HepG2 (cell line): ENCODE measurements around the gene NAALADL1. TPM values are rescaled to one million over a fixed set of nuclear protein-coding genes. Genes with fewer than 3 reads are reported as not detected.

Experiments
- CENPX ChIP-seq: sonication (generic); formaldehyde crosslinking; IDR thresholded peaks from 2 replicates; pipeline ENCODE4 v1.9.0; 2021; ENCODE audit warnings: mild to moderate bottlenecking, missing genetic modification reagents, moderate library complexity
- EEA1 ChIP-seq: sonication (generic); formaldehyde crosslinking; IDR thresholded peaks from 2 replicates; pipeline ENCODE4 v1.5.1; 2020; ENCODE audit warnings: mild to moderate bottlenecking, missing genetic modification reagents, borderline replicate concordance
- FOXJ3 ChIP-seq: sonication (generic); formaldehyde crosslinking; IDR thresholded peaks from 2 replicates; pipeline ENCODE4 v1.4.0; 2020; ENCODE audit warnings: missing genetic modification reagents, mild to moderate bottlenecking, borderline replicate concordance
- NFYB ChIP-seq: sonication (generic); formaldehyde crosslinking; IDR thresholded peaks from 2 replicates; pipeline ENCODE4 v1.4.0; 2020; ENCODE audit warnings: missing genetic modification reagents
- POGZ ChIP-seq: sonication (generic); formaldehyde crosslinking; IDR thresholded peaks from 2 replicates; pipeline ENCODE4 v1.4.0; 2020; ENCODE audit warnings: mild to moderate bottlenecking, missing genetic modification reagents
- SETDB1 ChIP-seq: sonication (generic); formaldehyde crosslinking; IDR thresholded peaks from 2 replicates; pipeline ENCODE4 v1.5.1; 2020; ENCODE audit warnings: missing genetic modification reagents, mild to moderate bottlenecking, borderline replicate concordance
- TBX2 ChIP-seq: sonication (generic); formaldehyde crosslinking; IDR thresholded peaks from 2 replicates; pipeline ENCODE4 v1.5.0; 2020; ENCODE audit warnings: missing genetic modification reagents, mild to moderate bottlenecking, borderline replicate concordance
- XRCC5 ChIP-seq: fragments of 200-400 bp; formaldehyde crosslinking; optimal IDR thresholded peaks from 2 replicates; pipeline ENCODE3; 2017; ENCODE audit warnings: mild to moderate bottlenecking, low read length
- ZBTB20 ChIP-seq: sonication (generic); formaldehyde crosslinking; IDR thresholded peaks from 2 replicates; pipeline ENCODE4 v1.8.1; 2023; ENCODE audit warnings: missing genetic modification reagents, low read depth, mild to moderate bottlenecking, borderline replicate concordance
- ZFP36L1 ChIP-seq: sonication (generic); formaldehyde crosslinking; IDR thresholded peaks from 2 replicates; pipeline ENCODE4 v1.8.0; 2022; ENCODE audit warnings: mild to moderate bottlenecking, missing genetic modification reagents, moderate library complexity
- ZNF121 ChIP-seq: sonication (generic); formaldehyde crosslinking; IDR thresholded peaks from 2 replicates; pipeline ENCODE4 v1.5.0; 2020; ENCODE audit warnings: mild to moderate bottlenecking, missing genetic modification reagents
- ZNF17 ChIP-seq: sonication (generic); formaldehyde crosslinking; IDR thresholded peaks from 2 replicates; pipeline ENCODE4 v1.5.0; 2020; ENCODE audit warnings: mild to moderate bottlenecking, missing genetic modification reagents
- ZNF251 ChIP-seq: sonication (generic); formaldehyde crosslinking; IDR thresholded peaks from 2 replicates; pipeline ENCODE4 v1.9.0; 2021; ENCODE audit warnings: mild to moderate bottlenecking, missing genetic modification reagents
- ZNF30 ChIP-seq: sonication (generic); formaldehyde crosslinking; IDR thresholded peaks from 2 replicates; pipeline ENCODE4 v1.5.0; 2020; ENCODE audit warnings: mild to moderate bottlenecking, missing genetic modification reagents
- ZNF589 ChIP-seq: sonication (generic); formaldehyde crosslinking; conservative IDR thresholded peaks from 2 replicates; pipeline ENCODE4 v1.8.0; 2022; ENCODE audit warnings: mild to moderate bottlenecking, moderate library complexity, missing genetic modification reagents
- polyA plus RNA-seq, 8 experiments: library from polyadenylated mRNA; depleted of rRNA in 3 of 8; stranded (reverse) in 7 of 8; unstranded in 1 of 8; fragments of >200 nt; fragmentation: Illumina TruSeq in 4 of 8; extraction: Trizol in 4 of 8; gene quantifications; 2 replicates each; pipeline versions ENCODE4 v1.2.1 to v1.2.3, GENCODE V29; 2011 to 2016; ENCODE audit warnings: low read depth in 4 of 8, missing spikeins in 1 of 8, mixed read lengths in 1 of 8; ENCODE audit not compliant: insufficient read depth in 1 of 8
- total RNA-seq, 5 experiments: library from RNA; depleted of rRNA; stranded (reverse); fragments of >200 nt; fragmentation: Illumina TruSeq; extraction: Trizol; gene quantifications; 2 replicates each; pipeline ENCODE4 v1.2.3, GENCODE V29; 2016; ENCODE audit warnings: low read depth in 1 of 5
- TF ChIP-seq, protein P1 (sequence below): sonication (generic); formaldehyde crosslinking; IDR thresholded peaks from 2 replicates; pipeline ENCODE4 v1.4.0; 2020; ENCODE audit warnings: low read depth, mild to moderate bottlenecking, missing genetic modification reagents
- TF ChIP-seq, protein P2 (sequence below): sonication (generic); formaldehyde crosslinking; IDR thresholded peaks from 2 replicates; pipeline ENCODE4 v1.8.1; 2023; ENCODE audit warnings: missing genetic modification reagents, mild to moderate bottlenecking, borderline replicate concordance
- TF ChIP-seq, protein P3 (sequence below): sonication (generic); formaldehyde crosslinking; IDR thresholded peaks from 2 replicates; pipeline ENCODE4 v1.9.0; 2021; ENCODE audit warnings: missing genetic modification reagents, mild to moderate bottlenecking, borderline replicate concordance
- TF ChIP-seq, protein P4 (sequence below): sonication (generic); formaldehyde crosslinking; IDR thresholded peaks from 2 replicates; pipeline ENCODE4 v1.4.0; 2020; ENCODE audit warnings: mild to moderate bottlenecking, missing genetic modification reagents
- TF ChIP-seq, protein P5 (sequence below): sonication (generic); formaldehyde crosslinking; IDR thresholded peaks from 2 replicates; pipeline ENCODE4 v1.4.0; 2020; ENCODE audit warnings: missing genetic modification reagents, borderline replicate concordance

The NAALADL1 gene
- total and polyA plus RNA-seq, 2 of the 13 experiments (the other 11 are each of a cell fraction or from before 2014, with no cell fraction given) = 9.3 to 33.9 TPM

DNA sequence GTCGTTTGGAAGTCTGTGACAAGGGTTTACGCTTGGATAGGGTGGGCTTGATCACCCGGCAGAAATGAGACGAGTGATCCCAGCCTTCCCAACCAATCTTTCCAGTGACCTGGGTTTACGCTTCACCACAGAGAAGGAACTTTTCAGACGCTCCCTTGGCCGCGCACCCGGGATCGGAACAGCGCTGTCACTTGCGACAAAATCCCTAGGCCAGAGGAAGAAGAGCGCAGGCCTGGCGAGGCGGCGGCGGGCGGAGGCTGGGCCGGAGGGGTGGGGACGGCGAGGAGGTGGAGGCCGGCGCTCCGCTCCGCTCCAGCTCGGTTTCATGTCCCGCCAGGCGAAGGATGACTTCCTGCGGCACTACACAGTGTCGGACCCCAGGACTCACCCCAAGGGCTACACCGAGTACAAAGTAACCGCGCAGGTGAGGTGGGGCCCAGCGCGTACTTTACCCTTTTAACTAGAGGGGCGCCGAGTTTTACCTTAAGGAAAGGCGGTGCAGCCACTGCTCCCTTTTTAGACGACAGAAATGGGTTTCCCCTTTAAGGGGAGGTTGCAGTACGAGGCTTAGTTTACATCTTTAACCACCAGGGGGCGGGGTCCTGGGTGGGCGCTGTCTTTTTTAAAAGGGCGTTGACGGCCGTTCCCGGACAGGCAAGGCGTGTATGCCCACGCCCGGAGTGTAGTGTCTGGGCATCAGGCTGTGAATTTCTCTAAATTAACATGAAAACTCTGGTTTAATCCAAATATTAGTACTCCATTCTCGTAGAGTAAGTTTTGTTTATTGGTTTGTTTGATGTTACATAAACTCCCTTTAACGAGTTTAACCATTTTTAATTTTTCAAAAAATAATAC is 30.9 kb downstream of the NAALADL1 start, which contains the start of gene SNX15 (continued):
- TF ChIP-seq, protein P1, sequence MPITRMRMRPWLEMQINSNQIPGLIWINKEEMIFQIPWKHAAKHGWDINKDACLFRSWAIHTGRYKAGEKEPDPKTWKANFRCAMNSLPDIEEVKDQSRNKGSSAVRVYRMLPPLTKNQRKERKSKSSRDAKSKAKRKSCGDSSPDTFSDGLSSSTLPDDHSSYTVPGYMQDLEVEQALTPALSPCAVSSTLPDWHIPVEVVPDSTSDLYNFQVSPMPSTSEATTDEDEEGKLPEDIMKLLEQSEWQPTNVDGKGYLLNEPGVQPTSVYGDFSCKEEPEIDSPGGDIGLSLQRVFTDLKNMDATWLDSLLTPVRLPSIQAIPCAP (CRISPR knock-in tag) = no peak; the same call in 1 of the 2 replicates
- TF ChIP-seq, protein P2, sequence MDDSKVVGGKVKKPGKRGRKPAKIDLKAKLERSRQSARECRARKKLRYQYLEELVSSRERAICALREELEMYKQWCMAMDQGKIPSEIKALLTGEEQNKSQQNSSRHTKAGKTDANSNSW (CRISPR knock-in tag) = no peak
- TF ChIP-seq ZNF30 (CRISPR knock-in tag) (no peak), FOXJ3 (CRISPR knock-in tag) (0 out of 2 replicates have a peak, but pooled peaks have one; percentile 52), NFYB (no peak; the same call in 1 of the 2 replicates), ZBTB20 (CRISPR knock-in tag) (0 out of 2 replicates have a peak, but pooled peaks have one; percentile 51), TBX2 (peak; percentile 67), ZNF251 (no peak), EEA1 (peak; percentile 91; the same call in 1 of the 2 replicates), ZFP36L1 (CRISPR knock-in tag) (no peak), ZNF121 (CRISPR knock-in tag) (no peak), SETDB1 (CRISPR knock-in tag) (no peak), POGZ (peak; percentile 64), XRCC5 (peak; percentile 24), ZNF589 (CRISPR knock-in tag) (no peak), ZNF17 (no peak), CENPX (CRISPR knock-in tag) (no peak)
- TF ChIP-seq, protein P3, sequence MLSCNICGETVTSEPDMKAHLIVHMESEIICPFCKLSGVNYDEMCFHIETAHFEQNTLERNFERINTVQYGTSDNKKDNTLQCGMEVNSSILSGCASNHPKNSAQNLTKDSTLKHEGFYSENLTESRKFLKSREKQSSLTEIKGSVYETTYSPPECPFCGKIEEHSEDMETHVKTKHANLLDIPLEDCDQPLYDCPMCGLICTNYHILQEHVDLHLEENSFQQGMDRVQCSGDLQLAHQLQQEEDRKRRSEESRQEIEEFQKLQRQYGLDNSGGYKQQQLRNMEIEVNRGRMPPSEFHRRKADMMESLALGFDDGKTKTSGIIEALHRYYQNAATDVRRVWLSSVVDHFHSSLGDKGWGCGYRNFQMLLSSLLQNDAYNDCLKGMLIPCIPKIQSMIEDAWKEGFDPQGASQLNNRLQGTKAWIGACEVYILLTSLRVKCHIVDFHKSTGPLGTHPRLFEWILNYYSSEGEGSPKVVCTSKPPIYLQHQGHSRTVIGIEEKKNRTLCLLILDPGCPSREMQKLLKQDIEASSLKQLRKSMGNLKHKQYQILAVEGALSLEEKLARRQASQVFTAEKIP = no peak
- TF ChIP-seq, protein P4, sequence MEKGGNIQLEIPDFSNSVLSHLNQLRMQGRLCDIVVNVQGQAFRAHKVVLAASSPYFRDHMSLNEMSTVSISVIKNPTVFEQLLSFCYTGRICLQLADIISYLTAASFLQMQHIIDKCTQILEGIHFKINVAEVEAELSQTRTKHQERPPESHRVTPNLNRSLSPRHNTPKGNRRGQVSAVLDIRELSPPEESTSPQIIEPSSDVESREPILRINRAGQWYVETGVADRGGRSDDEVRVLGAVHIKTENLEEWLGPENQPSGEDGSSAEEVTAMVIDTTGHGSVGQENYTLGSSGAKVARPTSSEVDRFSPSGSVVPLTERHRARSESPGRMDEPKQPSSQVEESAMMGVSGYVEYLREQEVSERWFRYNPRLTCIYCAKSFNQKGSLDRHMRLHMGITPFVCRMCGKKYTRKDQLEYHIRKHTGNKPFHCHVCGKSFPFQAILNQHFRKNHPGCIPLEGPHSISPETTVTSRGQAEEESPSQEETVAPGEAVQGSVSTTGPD (CRISPR knock-in tag) = no peak
- TF ChIP-seq, protein P5, sequence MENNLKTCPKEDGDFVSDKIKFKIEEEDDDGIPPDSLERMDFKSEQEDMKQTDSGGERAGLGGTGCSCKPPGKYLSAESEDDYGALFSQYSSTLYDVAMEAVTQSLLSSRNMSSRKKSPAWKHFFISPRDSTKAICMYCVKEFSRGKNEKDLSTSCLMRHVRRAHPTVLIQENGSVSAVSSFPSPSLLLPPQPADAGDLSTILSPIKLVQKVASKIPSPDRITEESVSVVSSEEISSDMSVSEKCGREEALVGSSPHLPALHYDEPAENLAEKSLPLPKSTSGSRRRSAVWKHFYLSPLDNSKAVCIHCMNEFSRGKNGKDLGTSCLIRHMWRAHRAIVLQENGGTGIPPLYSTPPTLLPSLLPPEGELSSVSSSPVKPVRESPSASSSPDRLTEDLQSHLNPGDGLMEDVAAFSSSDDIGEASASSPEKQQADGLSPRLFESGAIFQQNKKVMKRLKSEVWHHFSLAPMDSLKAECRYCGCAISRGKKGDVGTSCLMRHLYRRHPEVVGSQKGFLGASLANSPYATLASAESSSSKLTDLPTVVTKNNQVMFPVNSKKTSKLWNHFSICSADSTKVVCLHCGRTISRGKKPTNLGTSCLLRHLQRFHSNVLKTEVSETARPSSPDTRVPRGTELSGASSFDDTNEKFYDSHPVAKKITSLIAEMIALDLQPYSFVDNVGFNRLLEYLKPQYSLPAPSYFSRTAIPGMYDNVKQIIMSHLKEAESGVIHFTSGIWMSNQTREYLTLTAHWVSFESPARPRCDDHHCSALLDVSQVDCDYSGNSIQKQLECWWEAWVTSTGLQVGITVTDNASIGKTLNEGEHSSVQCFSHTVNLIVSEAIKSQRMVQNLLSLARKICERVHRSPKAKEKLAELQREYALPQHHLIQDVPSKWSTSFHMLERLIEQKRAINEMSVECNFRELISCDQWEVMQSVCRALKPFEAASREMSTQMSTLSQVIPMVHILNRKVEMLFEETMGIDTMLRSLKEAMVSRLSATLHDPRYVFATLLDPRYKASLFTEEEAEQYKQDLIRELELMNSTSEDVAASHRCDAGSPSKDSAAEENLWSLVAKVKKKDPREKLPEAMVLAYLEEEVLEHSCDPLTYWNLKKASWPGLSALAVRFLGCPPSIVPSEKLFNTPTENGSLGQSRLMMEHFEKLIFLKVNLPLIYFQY (CRISPR knock-in tag) = 0 out of 2 replicates have a peak, but pooled peaks have one; percentile 26
